ENCODE measurements around the gene PRSS23. TPM values are rescaled to one million over a fixed set of nuclear protein-coding genes. Genes with fewer than 3 reads are reported as not detected.

The PRSS23 gene
- total and polyA plus RNA-seq, 2 experiments from 2014 or later = 53.7 to 61.7 TPM

DNA sequence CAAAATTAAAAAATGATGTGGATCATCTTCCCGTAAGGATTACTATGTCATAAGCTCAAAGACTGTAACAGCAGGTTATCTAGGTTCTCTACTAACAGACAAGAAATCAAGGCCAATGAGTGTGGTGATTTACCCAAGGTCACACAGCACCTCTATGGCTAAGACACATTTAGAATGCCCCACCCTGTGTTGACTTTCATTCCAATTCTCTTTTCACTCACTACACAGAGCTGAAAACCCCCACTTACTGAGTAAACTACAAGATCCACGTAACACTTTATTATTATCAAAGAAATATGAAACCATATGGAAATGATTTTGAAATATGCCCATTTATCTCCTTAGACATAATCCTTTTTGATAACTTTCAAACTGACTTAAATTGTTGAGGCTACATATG is 4.8 kb upstream of the PRSS23 start:
- WGBS (ENCODE audit: low lambda C conversion rate, missing lambda C conversion rate) = 85% methylated on average over 2 of the region's 2 CpGs
- DNase-seq (ENCODE audit: low spot score) = no peak
- peaks cover 17% of the 10 kb centered on the region for H3K4me1 ChIP-seq (ENCODE audit: insufficient read depth)
- no peaks in the 10 kb centered on the region for H3K27me3 ChIP-seq
- H2AFZ ChIP-seq = no peak overlapping the region
- no peak for TF ChIP-seq EZH2 (IDR thresholded peaks at IDR 0.05; ENCODE audit: borderline replicate concordance)
- no peak for TF ChIP-seq EZH2phosphoT487 (IDR thresholded peaks at IDR 0.05; ENCODE audit: low read depth, severe bottlenecking, unreplicated experiment)
- TF ChIP-seq, protein P1, sequence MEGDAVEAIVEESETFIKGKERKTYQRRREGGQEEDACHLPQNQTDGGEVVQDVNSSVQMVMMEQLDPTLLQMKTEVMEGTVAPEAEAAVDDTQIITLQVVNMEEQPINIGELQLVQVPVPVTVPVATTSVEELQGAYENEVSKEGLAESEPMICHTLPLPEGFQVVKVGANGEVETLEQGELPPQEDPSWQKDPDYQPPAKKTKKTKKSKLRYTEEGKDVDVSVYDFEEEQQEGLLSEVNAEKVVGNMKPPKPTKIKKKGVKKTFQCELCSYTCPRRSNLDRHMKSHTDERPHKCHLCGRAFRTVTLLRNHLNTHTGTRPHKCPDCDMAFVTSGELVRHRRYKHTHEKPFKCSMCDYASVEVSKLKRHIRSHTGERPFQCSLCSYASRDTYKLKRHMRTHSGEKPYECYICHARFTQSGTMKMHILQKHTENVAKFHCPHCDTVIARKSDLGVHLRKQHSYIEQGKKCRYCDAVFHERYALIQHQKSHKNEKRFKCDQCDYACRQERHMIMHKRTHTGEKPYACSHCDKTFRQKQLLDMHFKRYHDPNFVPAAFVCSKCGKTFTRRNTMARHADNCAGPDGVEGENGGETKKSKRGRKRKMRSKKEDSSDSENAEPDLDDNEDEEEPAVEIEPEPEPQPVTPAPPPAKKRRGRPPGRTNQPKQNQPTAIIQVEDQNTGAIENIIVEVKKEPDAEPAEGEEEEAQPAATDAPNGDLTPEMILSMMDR (IDR thresholded peaks at IDR 0.05; ENCODE audit: poor library complexity) = no peak
- H3K9me3 ChIP-seq (ENCODE audit: low read depth) = no peaks in the 10 kb centered on the region
- H3K4me2 ChIP-seq = no peak overlapping the region
- no peaks in the 10 kb centered on the region for H3K9me2 ChIP-seq (replicated peaks; ENCODE audit: insufficient read depth)
- no peaks in the 10 kb centered on the region for H3K79me2 ChIP-seq
- H4K20me1 ChIP-seq (ENCODE audit: insufficient read depth, poor library complexity, severe bottlenecking) = no peaks in the 10 kb centered on the region
- no peaks in the 10 kb centered on the region for H3K36me3 ChIP-seq (replicated peaks; ENCODE audit: insufficient read depth, low read depth)
- H3K4me3 ChIP-seq = no peak overlapping the region
- no peak overlapping the region for H3K27ac ChIP-seq

DNA sequence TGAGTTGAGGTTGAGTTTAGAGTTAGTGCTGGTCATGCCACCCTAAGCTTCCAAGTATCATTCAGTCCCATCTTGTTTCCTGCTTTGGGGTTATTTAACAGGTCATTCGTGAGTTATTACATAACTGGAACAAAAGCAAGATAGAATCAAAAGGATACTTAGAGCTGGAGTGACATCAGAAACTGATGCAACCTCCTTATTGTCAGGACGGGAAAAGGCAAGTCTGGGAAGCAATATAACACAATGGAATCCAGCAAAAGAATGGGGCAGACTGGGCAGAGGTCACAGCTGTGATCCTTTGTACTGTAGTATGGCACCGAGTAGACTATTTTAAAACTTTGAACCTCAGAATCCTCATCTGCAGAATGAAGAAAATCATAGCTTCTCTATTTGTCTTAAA is 4.4 kb upstream of the PRSS23 start:
- H3K79me2 ChIP-seq = no peaks in the 10 kb centered on the region
- 67% methylated on average over 3 of the region's 3 CpGs for WGBS (ENCODE audit: low lambda C conversion rate, missing lambda C conversion rate)
- no peaks in the 10 kb centered on the region for H3K9me3 ChIP-seq (ENCODE audit: low read depth)
- no peaks in the 10 kb centered on the region for H3K36me3 ChIP-seq (replicated peaks; ENCODE audit: insufficient read depth, low read depth)
- H2AFZ ChIP-seq = no peak overlapping the region
- TF ChIP-seq EZH2phosphoT487 (IDR thresholded peaks at IDR 0.05; ENCODE audit: low read depth, severe bottlenecking, unreplicated experiment) (no peak), EZH2 (IDR thresholded peaks at IDR 0.05; ENCODE audit: borderline replicate concordance) (no peak)
- TF ChIP-seq, protein P1 (IDR thresholded peaks at IDR 0.05; ENCODE audit: poor library complexity) = no peak
- no peaks in the 10 kb centered on the region for H3K9me2 ChIP-seq (replicated peaks; ENCODE audit: insufficient read depth)
- no peaks in the 10 kb centered on the region for H4K20me1 ChIP-seq (ENCODE audit: insufficient read depth, poor library complexity, severe bottlenecking)
- no peak for DNase-seq (ENCODE audit: low spot score)
- peaks cover 13% of the 10 kb centered on the region for H3K4me1 ChIP-seq (ENCODE audit: insufficient read depth)
- no peaks in the 10 kb centered on the region for H3K27me3 ChIP-seq
- H3K27ac ChIP-seq = no peak overlapping the region
- H3K4me3 ChIP-seq = no peak overlapping the region
- H3K4me2 ChIP-seq = no peak overlapping the region

DNA sequence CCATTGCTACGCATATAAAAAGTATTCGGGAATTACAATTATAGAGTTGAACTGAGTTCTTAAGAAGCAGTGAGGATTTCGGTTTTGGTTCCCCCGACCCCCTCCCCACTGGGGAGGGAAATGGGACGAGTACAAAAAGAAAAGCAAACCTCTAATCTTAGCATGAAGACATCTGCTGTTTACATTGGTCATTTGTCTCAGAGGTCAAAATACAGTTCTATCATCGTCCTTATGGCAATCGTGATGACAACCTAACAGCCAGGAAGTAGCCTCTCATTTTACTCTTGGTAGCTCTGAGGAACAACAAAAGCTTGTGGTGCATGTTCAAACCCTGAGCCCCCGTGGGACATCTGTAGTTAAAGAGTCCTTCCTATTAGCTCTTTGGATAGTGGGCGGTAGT is 3.2 kb upstream of the PRSS23 start:
- H3K79me2 ChIP-seq = peaks cover 6% of the 10 kb centered on the region
- H3K4me3 ChIP-seq = no peak overlapping the region
- no peak for DNase-seq (ENCODE audit: low spot score)
- H2AFZ ChIP-seq = no peak overlapping the region
- no peaks in the 10 kb centered on the region for H3K9me3 ChIP-seq (ENCODE audit: low read depth)
- H3K27ac ChIP-seq = no peak overlapping the region
- H3K36me3 ChIP-seq (replicated peaks; ENCODE audit: insufficient read depth, low read depth) = no peaks in the 10 kb centered on the region
- TF ChIP-seq EZH2 (IDR thresholded peaks at IDR 0.05; ENCODE audit: borderline replicate concordance) = no peak
- TF ChIP-seq, protein P1 (IDR thresholded peaks at IDR 0.05; ENCODE audit: poor library complexity) = no peak
- H3K27me3 ChIP-seq = no peaks in the 10 kb centered on the region
- peaks cover 7% of the 10 kb centered on the region for H3K4me1 ChIP-seq (ENCODE audit: insufficient read depth)
- WGBS (ENCODE audit: low lambda C conversion rate, missing lambda C conversion rate) = 72% methylated on average over 9 of the region's 9 CpGs
- H4K20me1 ChIP-seq (ENCODE audit: insufficient read depth, poor library complexity, severe bottlenecking) = no peaks in the 10 kb centered on the region
- no peak overlapping the region for H3K4me2 ChIP-seq
- no peaks in the 10 kb centered on the region for H3K9me2 ChIP-seq (replicated peaks; ENCODE audit: insufficient read depth)

DNA sequence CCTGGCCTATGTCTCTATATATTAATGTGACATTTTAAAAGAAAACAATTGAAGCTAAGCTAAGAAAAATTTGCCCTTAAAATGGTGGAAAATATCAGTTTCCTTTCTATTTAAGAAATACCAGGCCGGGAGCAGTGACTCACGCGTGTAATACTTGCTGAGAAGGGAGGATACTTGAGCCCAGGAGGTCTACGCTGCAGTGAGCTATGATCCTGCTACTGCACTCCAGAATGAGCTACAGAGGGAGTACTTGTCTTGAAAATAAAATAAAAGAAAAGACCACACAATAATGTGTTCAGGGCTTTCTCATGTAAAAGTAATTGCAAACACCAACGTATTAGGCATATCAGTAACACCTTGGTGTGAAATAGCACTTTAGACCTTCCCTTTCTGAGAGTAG is 1.4 kb upstream of the PRSS23 start:
- no peak overlapping the region for H3K4me3 ChIP-seq
- H3K9me3 ChIP-seq (ENCODE audit: low read depth) = no peaks in the 10 kb centered on the region
- no peak overlapping the region for H3K4me2 ChIP-seq
- peak; percentile 59 for DNase-seq (ENCODE audit: low spot score)
- 60% methylated on average over 5 of the region's 5 CpGs for WGBS (ENCODE audit: low lambda C conversion rate, missing lambda C conversion rate)
- H3K36me3 ChIP-seq (replicated peaks; ENCODE audit: insufficient read depth, low read depth) = no peaks in the 10 kb centered on the region
- H3K9me2 ChIP-seq (replicated peaks; ENCODE audit: insufficient read depth) = no peaks in the 10 kb centered on the region
- TF ChIP-seq EZH2 (IDR thresholded peaks at IDR 0.05; ENCODE audit: borderline replicate concordance) (no peak), EZH2phosphoT487 (IDR thresholded peaks at IDR 0.05; ENCODE audit: low read depth, severe bottlenecking, unreplicated experiment) (no peak)
- TF ChIP-seq, protein P1 (IDR thresholded peaks at IDR 0.05; ENCODE audit: poor library complexity) = no peak
- peaks cover 11% of the 10 kb centered on the region for H3K4me1 ChIP-seq (ENCODE audit: insufficient read depth)
- H3K27me3 ChIP-seq = no peaks in the 10 kb centered on the region
- peaks cover 18% of the 10 kb centered on the region for H3K79me2 ChIP-seq
- H3K27ac ChIP-seq = peak overlapping the region; percentile 77
- no peak overlapping the region for H2AFZ ChIP-seq
- no peaks in the 10 kb centered on the region for H4K20me1 ChIP-seq (ENCODE audit: insufficient read depth, poor library complexity, severe bottlenecking)

All from hepatocyte (in vitro differentiated cells).